H1 (cell line): Measurements from ENCODE around the gene BCAS3. TPM values are rescaled to one million over a fixed set of nuclear protein-coding genes. Genes with fewer than 3 reads are reported as not detected.

Experiments used
- CTCF ChIA-PET: fragments of 300-600 bp; sonication (Branson Sonifier 250); formaldehyde crosslinking; loops from one replicate; lab custom pipeline; 2021; ENCODE audit not compliant: partially characterized antibody; lab: Charles Lee
- POLR2A ChIA-PET: fragments of 300-600 bp; sonication (Branson Sonifier 250); formaldehyde crosslinking; loops from one replicate; lab custom pipeline; 2021; ENCODE audit warnings: inconsistent platforms; ENCODE audit not compliant: partially characterized antibody; lab: Charles Lee
- DNase-seq, 2 experiments: peaks; one replicate each; pipeline versions ENCODE4 v3.0.0 to v3.0.0-alpha.2; 2010 to 2022; ENCODE audit warnings: low spot score in 2 of 2, low read depth in 1 of 2, mixed read lengths in 1 of 2
- FAIRE-seq: peaks from 2 replicates; lab custom pipeline; 2011; peaks lifted over from hg19 to GRCh38; lab: Jason Lieb, UNC
- H2AFZ ChIP-seq: 2 replicates; pipeline ENCODE4 v1.8.1; 2012; ENCODE audit warnings: low read length, inconsistent platforms
- H2AK5ac ChIP-seq: 2 replicates; pipeline ENCODE4 v1.6.1; 2013; ENCODE audit warnings: low read depth, low read length
- H2BK120ac ChIP-seq: replicated peaks from 2 replicates; pipeline ENCODE3; 2013; ENCODE audit warnings: low read depth, low read length, inconsistent platforms
- H2BK12ac ChIP-seq: 2 replicates; pipeline ENCODE4 v1.6.1; 2013; ENCODE audit warnings: low read depth, low read length
- H2BK15ac ChIP-seq: 2 replicates; pipeline ENCODE4 v1.6.1; 2013; ENCODE audit warnings: low read length
- H2BK20ac ChIP-seq: 2 replicates; pipeline ENCODE4 v1.6.1; 2013; ENCODE audit warnings: low read length
- H2BK5ac ChIP-seq: 2 replicates; pipeline ENCODE4 v1.6.1; 2013; ENCODE audit warnings: low read depth, low read length
- H3K14ac ChIP-seq: 2 replicates; pipeline ENCODE4 v1.6.1; 2013; ENCODE audit warnings: inconsistent platforms; ENCODE audit not compliant: insufficient read length
- H3K18ac ChIP-seq: 2 replicates; pipeline ENCODE4 v1.6.1; 2013; ENCODE audit warnings: low read length; ENCODE audit errors: extremely low read depth
- H3K23ac ChIP-seq: 2 replicates; pipeline ENCODE4 v1.6.1; 2013; ENCODE audit warnings: inconsistent platforms; ENCODE audit not compliant: insufficient read length
- H3K23me2 ChIP-seq: 2 replicates; pipeline ENCODE4 v1.6.1; 2013; ENCODE audit warnings: low read depth, low read length
- H3K27ac ChIP-seq: 2 replicates; pipeline ENCODE4 v1.6.1; 2011; ENCODE audit warnings: low read depth, low read length, inconsistent platforms
- H3K27me3 ChIP-seq, 4 experiments: replicated peaks in 1 of 4; 1 replicate in 1 of 4; 2 replicates in 3 of 4; pipeline versions ENCODE4 v1.6.1 to v1.8.1; 2011 to 2013; ENCODE audit warnings: low read length in 3 of 4, mild to moderate bottlenecking in 3 of 4, inconsistent platforms in 2 of 4, mixed read lengths in 2 of 4, moderate library complexity in 1 of 4; ENCODE audit not compliant: control insufficient read depth in 3 of 4, insufficient read depth in 3 of 4; ENCODE audit errors: extremely low read depth in 1 of 4
- H3K36me3 ChIP-seq, 4 experiments: 2 replicates each; pipeline versions ENCODE4 v1.6.1 to v1.8.1; 2011 to 2013; ENCODE audit warnings: mild to moderate bottlenecking in 4 of 4, low read length in 3 of 4, moderate library complexity in 2 of 4, control low read depth in 1 of 4, inconsistent platforms in 1 of 4; ENCODE audit not compliant: insufficient read depth in 4 of 4, control insufficient read depth in 2 of 4
- H3K4ac ChIP-seq: replicated peaks from 2 replicates; pipeline ENCODE3; 2013; ENCODE audit warnings: low read length, low read depth, mixed read lengths, inconsistent platforms; ENCODE audit not compliant: insufficient read length
- H3K4me1 ChIP-seq, 4 experiments: replicated peaks in 1 of 4; 1 replicate in 1 of 4; 2 replicates in 3 of 4; pipeline versions ENCODE4 v1.6.1 to v1.8.1; 2011 to 2013; ENCODE audit warnings: low read length in 3 of 4, inconsistent platforms in 2 of 4, mixed read lengths in 1 of 4; ENCODE audit not compliant: insufficient read depth in 4 of 4, control insufficient read depth in 3 of 4
- H3K4me2 ChIP-seq, 2 experiments: 2 replicates each; pipeline versions ENCODE4 v1.6.1 to v1.8.1; 2011 to 2013; ENCODE audit warnings: low read depth in 2 of 2, low read length in 2 of 2, control low read depth in 1 of 2, inconsistent platforms in 1 of 2, mild to moderate bottlenecking in 1 of 2; ENCODE audit not compliant: insufficient read depth in 1 of 2
- H3K4me3 ChIP-seq, 4 experiments: fragments of 200-600, 300-600 bp in 1 of 4; sonication (generic), shearing (Covaris generic), sonication (Bioruptor Twin) in 1 of 4; 2 replicates each; pipeline versions ENCODE4 v1.5.1 to v1.8.1; 2011 to 2016; ENCODE audit warnings: low read length in 4 of 4, low read depth in 3 of 4, control low read depth in 2 of 4, inconsistent platforms in 2 of 4, mild to moderate bottlenecking in 2 of 4, mixed read lengths in 1 of 4, moderate library complexity in 1 of 4; ENCODE audit not compliant: insufficient read depth in 2 of 4; ENCODE audit errors: extremely low read depth in 1 of 4
- H3K56ac ChIP-seq: replicated peaks from 2 replicates; pipeline ENCODE3; 2013; ENCODE audit warnings: low read depth, mild to moderate bottlenecking, mixed read lengths, low read length, inconsistent platforms; ENCODE audit not compliant: insufficient read length
- H3K79me1 ChIP-seq: 2 replicates; pipeline ENCODE4 v1.6.1; 2013; ENCODE audit warnings: low read depth, low read length, control low read depth
- H3K79me2 ChIP-seq, 2 experiments: 2 replicates each; pipeline versions ENCODE4 v1.6.1 to v1.8.1; 2012 to 2013; ENCODE audit warnings: low read length in 2 of 2, mild to moderate bottlenecking in 2 of 2, inconsistent platforms in 1 of 2; ENCODE audit not compliant: insufficient read depth in 2 of 2, control insufficient read depth in 1 of 2
- H3K9ac ChIP-seq, 4 experiments: replicated peaks in 1 of 4; 1 replicate in 1 of 4; 2 replicates in 3 of 4; pipeline versions ENCODE4 v1.6.1 to v1.8.1; 2011 to 2013; ENCODE audit warnings: low read depth in 3 of 4, low read length in 3 of 4, control low read depth in 2 of 4, mild to moderate bottlenecking in 2 of 4, moderate library complexity in 2 of 4, inconsistent platforms in 1 of 4; ENCODE audit errors: extremely low read depth in 1 of 4
- H3K9me3 ChIP-seq, 2 experiments: 2 replicates each; pipeline versions ENCODE4 v1.6.1 to v1.8.1; 2012 to 2013; ENCODE audit warnings: mild to moderate bottlenecking in 2 of 2, moderate library complexity in 2 of 2, control low read depth in 1 of 2, inconsistent platforms in 1 of 2, low read depth in 1 of 2, low read length in 1 of 2, mixed read lengths in 1 of 2; ENCODE audit not compliant: insufficient read depth in 2 of 2
- H4K20me1 ChIP-seq, 2 experiments: replicated peaks in 1 of 2; 2 replicates each; pipeline versions ENCODE3 to v1.8.1; 2011 to 2013; ENCODE audit warnings: inconsistent platforms in 2 of 2, low read length in 2 of 2, mild to moderate bottlenecking in 1 of 2; ENCODE audit not compliant: insufficient read depth in 2 of 2, control insufficient read depth in 1 of 2
- H4K5ac ChIP-seq: 2 replicates; pipeline ENCODE4 v1.6.1; 2013; ENCODE audit warnings: low read length, low read depth, mixed read lengths, inconsistent platforms; ENCODE audit not compliant: insufficient read length
- H4K8ac ChIP-seq: 2 replicates; pipeline ENCODE4 v1.8.0; 2013; ENCODE audit warnings: mild to moderate bottlenecking, moderate library complexity, low read length, inconsistent platforms; ENCODE audit not compliant: insufficient read depth; ENCODE audit errors: extremely low read depth
- H4K91ac ChIP-seq: replicated peaks from 2 replicates; pipeline ENCODE3; 2013; ENCODE audit warnings: low read length, mixed read lengths, inconsistent platforms; ENCODE audit not compliant: insufficient read length
- CBX5 ChIP-seq: fragments of 300-800, 300-1000 bp; sonication (generic); IDR thresholded peaks from 2 replicates; pipeline ENCODE4 v1.7.1; 2016; ENCODE audit warnings: antibody characterized with exemption, low read length, low read depth
- CTCF ChIP-seq, 3 experiments: IDR thresholded peaks; 1 replicate in 2 of 3; 2 replicates in 1 of 3; pipeline versions ENCODE4 v1.5.1 to v1.6.1; 2011; ENCODE audit warnings: low read length in 3 of 3, mild to moderate bottlenecking in 3 of 3, inconsistent platforms in 2 of 3, low read depth in 1 of 3, moderate library complexity in 1 of 3; ENCODE audit not compliant: insufficient read depth in 1 of 3; ENCODE audit errors: control extremely low read depth in 1 of 3
- EGR1 ChIP-seq: IDR thresholded peaks from 2 replicates; pipeline ENCODE4 v1.6.1; 2011; ENCODE audit warnings: low read depth, low read length, borderline replicate concordance
- EZH2 ChIP-seq: fragments of 200-600 bp; sonication (generic); IDR thresholded peaks from 2 replicates; pipeline ENCODE4 v1.7.1; 2012; ENCODE audit warnings: low read depth, mild to moderate bottlenecking, moderate library complexity, low read length, inconsistent platforms; ENCODE audit not compliant: severe bottlenecking
- GABPA ChIP-seq: IDR thresholded peaks from 2 replicates; pipeline ENCODE4 v1.6.1; 2011; ENCODE audit warnings: mild to moderate bottlenecking, low read length, moderate library complexity, borderline replicate concordance; ENCODE audit not compliant: insufficient read depth
- JUN ChIP-seq: IDR thresholded peaks from 2 replicates; pipeline ENCODE4 v1.6.1; 2011; ENCODE audit warnings: low read depth, mild to moderate bottlenecking, improper control_type of control experiment, low read length
- KDM4A ChIP-seq: IDR thresholded peaks from one replicate; pipeline ENCODE4 v1.7.1; 2012; ENCODE audit warnings: low read depth, mild to moderate bottlenecking, moderate library complexity, low read length, inconsistent platforms; ENCODE audit not compliant: severe bottlenecking
- SIN3A ChIP-seq, 2 experiments: IDR thresholded peaks in 1 of 2; conservative IDR thresholded peaks in 1 of 2; 2 replicates each; pipeline ENCODE4 v1.6.1; 2011 to 2012; ENCODE audit warnings: low read length in 2 of 2, improper control_type of control experiment in 1 of 2, low read depth in 1 of 2, mild to moderate bottlenecking in 1 of 2
- SIX5 ChIP-seq: IDR thresholded peaks from 2 replicates; pipeline ENCODE4 v1.6.1; 2011; ENCODE audit warnings: mild to moderate bottlenecking, low read depth, low read length
- SUZ12 ChIP-seq: fragments of 200-600 bp; sonication (generic); IDR thresholded peaks from 2 replicates; pipeline ENCODE4 v1.6.1; 2012; ENCODE audit warnings: mild to moderate bottlenecking, inconsistent platforms, low read length, moderate library complexity, mixed read lengths
- TCF12 ChIP-seq: IDR thresholded peaks from 2 replicates; pipeline ENCODE4 v1.6.1; 2011; ENCODE audit warnings: low read depth, mild to moderate bottlenecking, low read length
- YY1 ChIP-seq: IDR thresholded peaks from 2 replicates; pipeline ENCODE4 v1.6.1; 2011; ENCODE audit warnings: low read depth, mild to moderate bottlenecking, low read length
- WGBS, 2 experiments: shearing (Covaris generic) in 1 of 2; methylation state at CpG; one replicate each; pipeline versions ENCODE4 v1.1.6 to v1.1.7; 2013 to 2015; ENCODE audit warnings: low lambda C conversion rate in 2 of 2, mixed read lengths in 2 of 2, inconsistent platforms in 1 of 2, low coverage in 1 of 2, missing lambda C conversion rate in 1 of 2; ENCODE audit not compliant: insufficient replicate concordance in 2 of 2, insufficient coverage in 1 of 2, insufficient read length in 1 of 2; ENCODE audit errors: extremely low coverage in 1 of 2, missing lambda C conversion rate in 1 of 2; 5-methylcytosine and 5-hydroxymethylcytosine counted together
- polyA plus RNA-seq, 7 experiments: library from polyadenylated mRNA; depleted of rRNA in 3 of 7; stranded (reverse) in 5 of 7; unstranded in 2 of 7; fragments of >200 nt in 5 of 7; fragments of 200-250 nt in 2 of 7; gene quantifications; 1 replicate in 5 of 7; 2 replicates in 1 of 7; 4 replicates in 1 of 7; pipeline versions ENCODE4 v1.2.1 to v1.2.3, GENCODE V29; 2011 to 2013; ENCODE audit warnings: missing spikeins in 2 of 7, mixed read lengths in 2 of 7
- total RNA-seq: library from RNA; stranded (reverse); fragmentation: NEBNext Ultra II Directional; extraction: Animal tissue kit (Norgen Biotek cat#: 25700); gene quantifications from 2 replicates; pipeline ENCODE4 v1.2.1, GENCODE V29; 2021

BCAS3 gene
- total and polyA plus RNA-seq, 2 of the 8 experiments (the other 6 are each of a cell fraction or from before 2014, with no cell fraction given) = 9.9 to 13.3 TPM

DNA sequence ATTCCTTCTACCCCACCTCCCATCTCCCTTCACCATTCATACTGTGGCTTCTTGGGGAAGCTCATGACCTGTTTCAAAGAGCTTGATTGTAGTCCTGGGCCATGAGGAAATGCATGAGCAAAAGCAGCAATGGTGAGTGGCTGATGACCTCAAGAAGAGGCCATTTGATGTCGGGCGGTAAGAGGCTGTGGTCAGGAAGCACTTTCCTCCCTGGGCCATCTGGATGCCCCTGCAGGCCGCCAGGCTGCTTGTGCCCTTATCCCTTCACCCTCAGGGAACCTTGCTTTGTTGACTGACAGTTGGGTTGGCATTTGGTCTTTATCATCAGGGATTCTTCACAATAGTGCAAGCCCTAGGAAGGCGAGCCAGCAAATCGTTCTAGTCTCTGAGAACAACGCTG lies 643.7 kb downstream of the BCAS3 start:
- H3K9me3 ChIP-seq = no peaks in the 10 kb centered on the region
- no peak overlapping the region for H3K18ac ChIP-seq
- no peak overlapping the region for H2BK15ac ChIP-seq
- H3K79me1 ChIP-seq = no peaks in the 10 kb centered on the region
- peaks cover 0 to 11% (median 4%) of the 10 kb centered on the region in 4 experiments; a peak in 5 of 7 replicates for H3K4me1 ChIP-seq
- no peak overlapping the region for H3K4ac ChIP-seq
- H3K27me3 ChIP-seq = no peaks in the 10 kb centered on the region
- FAIRE-seq (no peak), DNase-seq (no peak)
- H4K91ac ChIP-seq = no peak overlapping the region
- no peak overlapping the region for H2AK5ac ChIP-seq
- H2AFZ ChIP-seq = no peak overlapping the region
- no peak overlapping the region for H3K4me3 ChIP-seq
- H3K14ac ChIP-seq = no peak overlapping the region
- 87% methylated on average over 6 of the region's 6 CpGs; no CpG with 5 or more reads in 1 of the 2 experiments for WGBS, 2 experiments
- H4K5ac ChIP-seq = no peak overlapping the region
- no peaks in the 10 kb centered on the region; a peak in 1 of 8 replicates for H3K36me3 ChIP-seq
- no peak overlapping the region for H2BK20ac ChIP-seq
- H3K4me2 ChIP-seq = no peak overlapping the region
- H3K9ac ChIP-seq = no peak overlapping the region
- no peak overlapping the region for H3K23ac ChIP-seq
- no peak overlapping the region for H4K8ac ChIP-seq
- no peaks in the 10 kb centered on the region for H3K23me2 ChIP-seq
- no peak overlapping the region for H3K56ac ChIP-seq
- no peak overlapping the region for H2BK120ac ChIP-seq
- H3K79me2 ChIP-seq = no peaks in the 10 kb centered on the region
- H4K20me1 ChIP-seq = no peaks in the 10 kb centered on the region
- no peak overlapping the region for H2BK12ac ChIP-seq
- H3K27ac ChIP-seq = no peak overlapping the region
- POLR2A ChIA-PET = no interaction called here
- CTCF ChIA-PET = interaction anchor here (1.0 to 1.6 kb wide), 3 partner anchors 12 to 16 kb away, joined by 3 to 4 read pairs (median 4); no protein-coding TSS in a partner anchor
- no peak overlapping the region for H2BK5ac ChIP-seq
- TF ChIP-seq YY1 (no peak), TCF12 (no peak), EZH2 (no peak), SUZ12 (no peak), SIX5 (no peak), JUN (no peak), KDM4A (no peak), EGR1 (no peak), SIN3A (conservative IDR thresholded peaks at IDR 0.05 in 1 of 2, IDR thresholded peaks at IDR 0.05 in 1 of 2; ENCODE audit: low read depth in 1 of 2, low read length in 2 of 2) (no peak), CBX5 (no peak), CTCF (IDR thresholded peaks at IDR 0.05; ENCODE audit: control extremely low read depth in 1 of 3, insufficient read depth in 1 of 3, low read depth in 1 of 3, low read length in 3 of 3) (no peak), GABPA (no peak)
